GM18868 (cell line): ENCODE data around the gene APOL6.
"Not testable (repeated sequence)": the region's sequence is repeated elsewhere in the genome, so short reads cannot be mapped to it uniquely, and the experiment has no call there.

Experiments used
- ATAC-seq: cut with Tn5 transposase; IDR thresholded peaks from one replicate; pipeline ENCODE4 v1.9.1; 2021; ENCODE audit warnings: mild to moderate bottlenecking, moderate library complexity; ENCODE audit not compliant: unreplicated experiment

The APOL6 gene

DNA sequence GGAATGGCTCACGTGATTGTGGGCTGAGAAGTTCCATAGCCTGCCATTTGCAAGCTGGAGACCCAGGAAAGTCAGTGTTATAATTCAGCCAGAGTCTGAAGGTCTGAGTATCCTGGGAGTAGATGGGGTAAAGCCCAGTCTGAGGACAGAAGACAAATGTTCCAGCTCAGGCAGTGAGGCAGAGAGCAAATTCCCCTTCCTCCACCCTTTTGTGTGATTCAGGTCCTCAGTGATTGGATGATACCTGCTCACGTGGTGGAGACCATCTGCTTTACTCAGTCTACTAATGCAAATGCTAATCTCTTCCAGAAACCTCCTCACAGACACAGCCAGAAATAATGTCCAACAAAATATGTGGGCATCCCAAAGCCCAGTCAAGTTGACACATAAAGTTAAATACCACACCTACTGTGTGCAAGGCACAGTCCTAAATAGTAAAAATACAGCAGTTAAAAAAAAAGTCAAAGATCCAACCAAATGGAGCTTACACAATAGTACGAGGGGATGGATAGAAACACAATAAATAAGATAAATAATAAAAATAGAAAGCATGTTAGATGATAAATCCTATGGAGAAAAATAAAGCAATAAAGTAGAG lies 13.2 kb upstream of the APOL6 start:
- ATAC-seq, result no peak

DNA sequence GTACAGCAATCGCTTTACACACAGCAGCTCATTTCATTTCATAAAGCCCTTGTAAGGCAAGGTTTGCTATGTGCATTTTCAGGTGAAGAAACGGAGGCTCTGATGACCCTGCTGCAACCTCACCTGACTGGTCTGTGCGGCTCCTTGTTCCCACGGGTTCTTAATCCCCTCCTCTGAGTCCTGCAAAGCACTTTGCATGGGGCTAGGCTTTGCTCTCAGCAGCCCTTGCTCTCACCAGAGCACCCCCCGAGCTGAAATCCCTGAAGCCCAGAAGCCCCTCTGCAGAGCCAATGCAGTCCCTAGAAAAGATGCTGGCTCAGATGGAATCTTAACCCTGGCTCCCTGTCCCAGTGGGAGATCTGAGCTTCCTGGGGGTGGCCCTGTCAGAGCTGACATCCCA lies 11.0 kb upstream of the APOL6 start:
- ATAC-seq, result no peak

- no peak for ATAC-seq
Observed at GRCh38 chr22:35638001-35638400, 10.2 kb upstream of the APOL6 start.

GRCh38 chr22:35638410-35638809 lies 9.8 kb upstream of the APOL6 start:
- ATAC-seq, result no peak

DNA sequence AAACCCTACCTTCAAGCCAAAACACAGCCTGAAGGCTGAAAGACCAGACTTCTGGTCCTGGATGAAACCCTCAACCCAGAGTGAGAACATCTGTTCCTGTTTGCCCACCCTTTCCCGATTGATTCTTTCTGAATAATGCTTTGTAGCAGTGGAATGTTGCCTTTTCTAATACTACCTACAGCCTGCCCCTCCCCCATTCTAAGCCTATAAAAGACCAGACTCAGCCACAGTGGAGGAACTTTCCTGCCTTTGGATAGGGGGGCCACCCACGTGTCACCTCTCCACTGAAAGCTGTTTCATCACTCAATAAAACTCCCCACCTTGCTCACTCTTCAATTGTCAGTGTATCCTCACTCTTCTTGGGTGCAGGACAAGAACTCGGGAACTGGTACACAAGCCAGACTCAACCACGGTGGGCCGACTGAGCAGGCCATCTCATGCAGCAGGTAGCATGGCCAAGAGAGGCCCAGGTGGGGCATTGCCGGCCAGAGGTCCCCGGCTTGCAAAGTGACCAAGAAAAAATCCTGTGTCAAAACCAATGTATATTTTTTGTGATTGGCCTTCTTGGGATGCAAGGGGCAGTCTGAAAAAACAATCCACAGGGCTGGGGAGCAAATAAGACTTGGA lies 6.6 kb upstream of the APOL6 start:
- no peak for ATAC-seq

DNA sequence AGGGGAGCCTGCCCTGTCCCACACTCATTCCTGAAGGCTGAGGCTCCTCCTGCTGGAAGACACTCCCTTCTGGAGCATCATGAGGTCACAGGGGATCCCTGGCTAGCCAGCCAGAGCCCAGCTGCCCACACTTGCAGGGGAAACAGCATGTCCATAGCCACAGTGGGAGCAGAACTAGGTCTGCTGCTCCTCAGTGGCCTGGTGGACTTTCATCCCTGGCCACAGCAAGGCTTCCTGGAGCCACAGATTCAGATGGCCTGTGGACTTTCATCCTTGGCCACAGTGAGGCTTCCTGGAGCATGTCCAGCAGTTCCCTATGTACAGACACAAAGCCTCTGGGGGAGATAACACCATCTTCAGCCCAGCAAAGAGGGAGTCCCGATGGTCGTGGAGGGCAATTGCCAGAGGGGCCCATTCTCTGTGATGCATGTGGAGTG lies 5.9 kb upstream of the APOL6 start:
- ATAC-seq, result no peak

DNA sequence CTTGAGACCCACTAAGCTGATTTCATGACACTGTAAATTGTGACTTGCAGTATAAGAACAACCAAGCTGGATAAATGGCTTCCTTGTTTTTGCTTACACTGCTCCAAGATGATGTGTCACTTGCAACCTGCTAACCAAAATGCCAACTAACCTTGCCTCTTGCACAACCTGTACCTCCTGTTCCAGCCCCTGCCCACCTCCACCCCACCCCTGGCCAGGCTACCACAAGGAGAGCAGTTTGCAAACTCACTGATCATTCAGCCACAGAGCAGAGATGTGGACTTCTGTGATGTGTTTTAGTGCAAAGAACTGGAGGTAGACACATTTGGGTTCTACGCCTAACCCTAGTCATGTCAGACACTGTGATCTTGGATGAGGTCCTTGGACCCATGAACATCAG lies 4.3 kb upstream of the APOL6 start:
- no peak for ATAC-seq

GRCh38 chr22:35645646-35646045 lies 2.6 kb upstream of the APOL6 start:
- no peak for ATAC-seq

GRCh38 chr22:35649026-35649553 lies 844 bp downstream of the APOL6 start:
- peak; percentile 12 for ATAC-seq

GRCh38 chr22:35649636-35650250 lies 1.5 kb downstream of the APOL6 start:
- ATAC-seq, result no peak

- ATAC-seq, result no peak
Observed at GRCh38 chr22:35651085-35651484, 2.8 kb downstream of the APOL6 start.

DNA sequence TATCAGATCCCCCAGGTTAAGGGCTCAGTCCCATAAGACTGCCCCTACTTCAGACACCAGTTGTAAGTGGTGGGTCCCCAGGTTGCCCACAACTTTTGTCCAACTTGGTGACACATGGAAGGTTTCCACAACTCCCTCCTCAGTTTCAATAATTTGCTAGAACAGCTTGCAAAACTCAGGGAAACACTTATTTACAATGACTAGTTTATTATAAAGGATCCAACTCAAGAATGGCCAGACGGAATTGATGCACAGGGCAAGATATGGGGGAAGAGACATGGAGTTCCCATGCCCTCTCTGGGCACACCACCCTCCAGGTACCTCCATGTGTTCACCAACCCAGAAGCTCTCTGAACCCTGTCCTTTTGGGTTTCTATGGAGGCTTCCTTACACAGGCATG lies 5.6 kb downstream of the APOL6 start:
- no peak for ATAC-seq

DNA sequence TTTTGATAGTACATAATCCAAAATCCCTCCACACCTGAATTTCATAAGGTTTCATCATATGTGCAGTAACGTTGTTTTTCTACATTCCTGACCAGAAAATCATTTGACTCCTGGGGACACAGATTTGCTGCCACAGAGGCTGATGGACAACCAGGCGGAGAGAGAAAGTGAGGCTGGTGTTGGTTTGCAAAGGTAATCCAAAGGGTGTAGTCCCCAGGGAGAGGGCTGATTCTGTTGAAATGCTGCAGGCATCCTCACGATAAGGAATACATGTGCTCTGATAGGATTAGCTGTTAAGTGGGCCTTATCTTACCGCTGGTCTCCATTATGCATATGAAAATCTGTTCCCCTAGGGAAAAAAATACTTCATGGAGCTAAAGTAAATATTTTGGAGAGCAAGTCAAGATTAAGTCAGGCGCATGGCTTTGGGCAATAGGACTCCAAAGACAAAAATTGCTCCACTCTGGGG lies 8.1 kb downstream of the APOL6 start:
- ATAC-seq, result no peak

DNA sequence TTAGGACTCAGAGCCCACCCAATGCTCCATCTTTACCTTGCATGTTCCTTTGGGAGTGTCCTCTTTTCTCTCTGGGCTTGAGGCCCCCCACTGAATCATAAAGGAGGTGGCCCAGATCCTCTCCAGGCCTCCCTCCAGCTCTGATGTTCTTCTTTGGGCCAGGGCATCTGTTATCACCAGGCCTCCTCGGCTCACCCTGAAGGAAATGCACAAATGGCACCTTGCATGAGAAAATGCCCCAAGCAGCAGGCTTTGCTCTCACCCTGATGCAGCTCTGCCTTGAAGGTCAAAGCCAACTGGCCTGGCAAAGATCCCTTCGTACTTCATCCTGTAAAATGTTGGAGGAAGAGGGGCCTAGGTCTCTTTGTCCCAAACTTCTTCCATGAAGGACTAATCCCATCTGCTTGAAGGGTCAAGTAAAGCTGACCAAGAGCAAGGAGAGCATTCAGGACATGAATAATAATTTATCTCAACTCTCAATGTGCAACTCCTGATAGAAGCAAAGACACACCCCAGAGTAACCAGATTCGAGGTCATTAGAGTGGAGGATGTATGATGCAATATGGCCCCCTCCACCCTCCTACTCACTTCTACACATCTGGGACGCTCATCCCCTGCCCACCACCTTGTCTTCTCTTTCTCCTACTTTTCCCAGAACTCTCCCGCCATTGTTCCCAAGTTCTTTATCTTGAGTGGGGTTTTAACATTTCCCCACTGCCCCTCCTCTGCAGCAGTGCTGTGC lies 9.5 kb downstream of the APOL6 start:
- ATAC-seq, result no peak

- ATAC-seq, result no peak
Observed at GRCh38 chr22:35660291-35661127, 12.3 kb downstream of the APOL6 start.

- no peak for ATAC-seq
Observed at GRCh38 chr22:35661464-35661863, 13.2 kb downstream of the APOL6 start.

GRCh38 chr22:35662914-35663313 lies 14.7 kb downstream of the APOL6 start:
- ATAC-seq, result no peak

DNA sequence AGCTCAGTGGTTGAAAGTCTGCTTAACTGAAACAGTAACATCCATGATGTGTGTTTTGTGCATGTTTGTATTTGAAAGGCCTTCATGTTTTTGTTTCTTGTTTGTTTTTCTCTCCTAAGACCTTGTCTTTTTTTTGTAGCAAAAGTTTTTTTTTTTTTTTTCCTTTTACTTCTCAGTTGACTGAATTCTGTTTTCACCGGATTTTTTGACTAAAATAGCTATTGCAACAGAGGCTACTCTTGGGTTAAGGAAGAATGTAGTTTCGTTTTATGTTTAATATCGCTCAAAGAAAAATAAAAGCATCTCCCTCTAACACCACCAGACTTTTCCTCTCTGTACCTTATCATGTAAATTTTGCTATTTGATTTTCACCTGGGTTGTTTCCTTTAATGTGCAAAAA lies 15.1 kb downstream of the APOL6 start:
- ATAC-seq, result no peak

- no peak for ATAC-seq
Observed at GRCh38 chr22:35664955-35665587, 16.8 kb downstream of the APOL6 start.

DNA sequence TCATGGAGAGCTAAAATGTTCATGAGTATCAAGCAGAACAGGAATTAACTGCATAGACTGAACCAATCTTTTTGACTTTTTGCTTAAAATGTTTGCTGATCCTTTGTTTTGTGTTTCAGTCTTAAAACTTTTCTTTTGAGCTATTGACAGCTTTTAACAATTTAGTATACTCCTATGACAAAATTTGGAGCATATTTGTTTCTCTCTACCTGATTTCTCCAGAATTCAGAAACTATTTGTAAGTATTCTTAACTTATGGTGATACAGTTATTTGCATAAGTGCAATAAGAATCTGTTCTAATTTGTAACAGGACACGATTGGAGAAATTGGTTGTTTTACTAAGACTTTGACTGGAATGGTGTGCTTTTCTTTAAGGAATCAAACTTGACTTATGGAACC lies 18.5 kb downstream of the APOL6 start:
- ATAC-seq, result not testable (repeated sequence)
